Vagina (tissue), 2 donors: Measurements from ENCODE around the gene ECEL1. TPM values are rescaled to one million over a fixed set of nuclear protein-coding genes. Genes with fewer than 3 reads are reported as not detected.

Experiments used
- DNase-seq, 2 donors: peaks; one replicate each; pipeline ENCODE4 v3.0.0-alpha.2; 2017; ENCODE audit errors: extremely low spot score in 2 of 2
- H3K27ac ChIP-seq: fragments of 200-600 bp; sonication (generic); one replicate; pipeline ENCODE4 v1.5.1; 2019
- H3K27me3 ChIP-seq: fragments of 200-600 bp; sonication (generic); one replicate; pipeline ENCODE4 v1.5.1; 2019
- H3K36me3 ChIP-seq, 2 donors: fragments of 200-600 bp; sonication (generic); one replicate each; pipeline ENCODE4 v1.5.1; 2017 to 2019
- H3K4me1 ChIP-seq: fragments of 200-600 bp; sonication (generic); one replicate; pipeline ENCODE4 v1.5.1; 2019
- H3K4me3 ChIP-seq, 2 donors: fragments of 200-600 bp; sonication (generic); 1 replicate in 1 of 2; 2 replicates in 1 of 2; pipeline ENCODE4 v1.5.1; 2016 to 2019
- H3K9me3 ChIP-seq: fragments of 200-600 bp; sonication (generic); one replicate; pipeline ENCODE4 v1.5.1; 2019
- CTCF ChIP-seq, 3 experiments: fragments of 450-650 bp in 2 of 3; fragments of 200-600 bp in 1 of 3; sonication (generic) in 1 of 3; IDR thresholded peaks; one replicate each; pipeline ENCODE4 v1.5.1; 2017 to 2019; ENCODE audit warnings: antibody characterized with exemption in 3 of 3, mild to moderate bottlenecking in 2 of 3, moderate library complexity in 2 of 3
- POLR2A ChIP-seq, 2 donors: fragments of 450-650 bp; IDR thresholded peaks; one replicate each; pipeline ENCODE4 v1.6.1; 2017; ENCODE audit warnings: antibody characterized with exemption in 2 of 2, mild to moderate bottlenecking in 2 of 2, moderate library complexity in 2 of 2
- POLR2AphosphoS5 ChIP-seq, 2 donors: sonication (generic); formaldehyde crosslinking; IDR thresholded peaks; one replicate each; pipeline ENCODE4 v1.9.0; 2017; ENCODE audit warnings: antibody characterized with exemption in 2 of 2, mild to moderate bottlenecking in 2 of 2, low read depth in 1 of 2; ENCODE audit not compliant: insufficient read depth in 1 of 2
- intact Hi-C: fragments of 100-400 bp; cut with DNase I; formaldehyde crosslinking; loops from one replicate; pipeline ENCODE4 v1.15.1; 2023
- total RNA-seq: library from RNA; depleted of rRNA; stranded (reverse); fragments of >200 nt; gene quantifications from one replicate; pipeline ENCODE4 v1.2.3, GENCODE V29; 2016

ECEL1 gene
- total RNA-seq, 1 donor from 2014 or later = not detected

GRCh38 chr2:232476791-232477190 is 10.8 kb downstream of the ECEL1 start:
- no peaks in the 10 kb centered on the region for H3K36me3 ChIP-seq
- DNase-seq = no peak
- no peaks in the 10 kb centered on the region for H3K27me3 ChIP-seq
- no peak overlapping the region for H3K27ac ChIP-seq
- H3K4me1 ChIP-seq = no peaks in the 10 kb centered on the region
- H3K9me3 ChIP-seq = no peaks in the 10 kb centered on the region
- intact Hi-C loops = no loop called here
- TF ChIP-seq POLR2A (IDR thresholded peaks at IDR 0.05) (no peak), POLR2AphosphoS5 (IDR thresholded peaks at IDR 0.05; ENCODE audit: insufficient read depth in 1 of 2, low read depth in 1 of 2) (no peak), CTCF (IDR thresholded peaks at IDR 0.05) (no peak)
- no peak overlapping the region for H3K4me3 ChIP-seq

- TF ChIP-seq POLR2A (IDR thresholded peaks at IDR 0.05) (no peak), CTCF (IDR thresholded peaks at IDR 0.05) (no peak), POLR2AphosphoS5 (IDR thresholded peaks at IDR 0.05; ENCODE audit: insufficient read depth in 1 of 2, low read depth in 1 of 2) (no peak)
- DNase-seq = no peak
- intact Hi-C loops = no loop called here
- Histone ChIP-seq H3K4me1 (no peaks in the 10 kb centered on the region), H3K4me3 (no peak overlapping the region), H3K9me3 (no peaks in the 10 kb centered on the region), H3K36me3 (no peaks in the 10 kb centered on the region), H3K27ac (no peak overlapping the region), H3K27me3 (no peaks in the 10 kb centered on the region)
Measured at GRCh38 chr2:232476045-232476444, 11.6 kb downstream of the ECEL1 start.

- DNase-seq = no peak
- intact Hi-C loops = no loop called here
- no peak overlapping the region for H3K4me3 ChIP-seq
- H3K4me1 ChIP-seq = no peaks in the 10 kb centered on the region
- no peaks in the 10 kb centered on the region for H3K36me3 ChIP-seq
- no peaks in the 10 kb centered on the region for H3K9me3 ChIP-seq
- TF ChIP-seq POLR2AphosphoS5 (IDR thresholded peaks at IDR 0.05; ENCODE audit: insufficient read depth in 1 of 2, low read depth in 1 of 2) = no peak
- no peak for TF ChIP-seq CTCF (IDR thresholded peaks at IDR 0.05)
- no peak for TF ChIP-seq POLR2A (IDR thresholded peaks at IDR 0.05)
- H3K27me3 ChIP-seq = no peaks in the 10 kb centered on the region
- no peak overlapping the region for H3K27ac ChIP-seq
Measured at GRCh38 chr2:232473467-232473890, 14.2 kb downstream of the ECEL1 start.

- Histone ChIP-seq H3K36me3 (no peaks in the 10 kb centered on the region), H3K27ac (no peak overlapping the region), H3K4me1 (no peaks in the 10 kb centered on the region), H3K9me3 (no peaks in the 10 kb centered on the region), H3K27me3 (no peaks in the 10 kb centered on the region), H3K4me3 (no peak overlapping the region)
- no peak for TF ChIP-seq POLR2AphosphoS5 (IDR thresholded peaks at IDR 0.05; ENCODE audit: insufficient read depth in 1 of 2, low read depth in 1 of 2)
- no peak for TF ChIP-seq CTCF (IDR thresholded peaks at IDR 0.05)
- TF ChIP-seq POLR2A (IDR thresholded peaks at IDR 0.05) = no peak
- intact Hi-C loops = no loop called here
- no peak for DNase-seq
Measured at GRCh38 chr2:232466221-232466620, 21.4 kb downstream of the ECEL1 start.

GRCh38 chr2:232465061-232465460 is 22.6 kb downstream of the ECEL1 start:
- Histone ChIP-seq H3K27me3 (no peaks in the 10 kb centered on the region), H3K4me3 (no peak overlapping the region), H3K4me1 (no peaks in the 10 kb centered on the region), H3K36me3 (no peaks in the 10 kb centered on the region), H3K27ac (no peak overlapping the region), H3K9me3 (no peaks in the 10 kb centered on the region)
- TF ChIP-seq CTCF (IDR thresholded peaks at IDR 0.05) (no peak), POLR2A (IDR thresholded peaks at IDR 0.05) (no peak), POLR2AphosphoS5 (IDR thresholded peaks at IDR 0.05; ENCODE audit: insufficient read depth in 1 of 2, low read depth in 1 of 2) (no peak)
- DNase-seq = no peak
- intact Hi-C loops = no loop called here
